BLaER1 (cell line): Measurements from ENCODE around the gene BFAR.
"Not testable (repeated sequence)": the region's sequence is repeated elsewhere in the genome, so short reads cannot be mapped to it uniquely, and the experiment has no call there.

Source experiments
- H3K27ac ChIP-seq: shearing (Covaris generic); formaldehyde crosslinking; 2 replicates; pipeline ENCODE4 v1.8.1; 2022
- H3K27me3 ChIP-seq: shearing (Covaris generic); formaldehyde crosslinking; 2 replicates; pipeline ENCODE4 v1.8.1; 2022
- H3K36me3 ChIP-seq: shearing (Covaris generic); formaldehyde crosslinking; 2 replicates; pipeline ENCODE4 v1.8.1; 2022
- H3K4me1 ChIP-seq: shearing (Covaris generic); formaldehyde crosslinking; 2 replicates; pipeline ENCODE4 v1.8.1; 2022
- H3K4me2 ChIP-seq: shearing (Covaris generic); formaldehyde crosslinking; 2 replicates; pipeline ENCODE4 v1.8.1; 2022
- H3K4me3 ChIP-seq: shearing (Covaris generic); formaldehyde crosslinking; 2 replicates; pipeline ENCODE4 v1.8.1; 2022
- H3K9ac ChIP-seq: shearing (Covaris generic); formaldehyde crosslinking; 2 replicates; pipeline ENCODE4 v1.8.1; 2022
- H3K9me3 ChIP-seq: shearing (Covaris generic); formaldehyde crosslinking; 2 replicates; pipeline ENCODE4 v1.8.1; 2022
- H4K20me1 ChIP-seq: shearing (Covaris generic); formaldehyde crosslinking; 2 replicates; pipeline ENCODE4 v1.8.1; 2022
- Cebpa-rat ChIP-seq: shearing (Covaris generic); IDR thresholded peaks from 2 replicates; pipeline ENCODE4 v1.8.1; 2022

Gene BFAR

DNA sequence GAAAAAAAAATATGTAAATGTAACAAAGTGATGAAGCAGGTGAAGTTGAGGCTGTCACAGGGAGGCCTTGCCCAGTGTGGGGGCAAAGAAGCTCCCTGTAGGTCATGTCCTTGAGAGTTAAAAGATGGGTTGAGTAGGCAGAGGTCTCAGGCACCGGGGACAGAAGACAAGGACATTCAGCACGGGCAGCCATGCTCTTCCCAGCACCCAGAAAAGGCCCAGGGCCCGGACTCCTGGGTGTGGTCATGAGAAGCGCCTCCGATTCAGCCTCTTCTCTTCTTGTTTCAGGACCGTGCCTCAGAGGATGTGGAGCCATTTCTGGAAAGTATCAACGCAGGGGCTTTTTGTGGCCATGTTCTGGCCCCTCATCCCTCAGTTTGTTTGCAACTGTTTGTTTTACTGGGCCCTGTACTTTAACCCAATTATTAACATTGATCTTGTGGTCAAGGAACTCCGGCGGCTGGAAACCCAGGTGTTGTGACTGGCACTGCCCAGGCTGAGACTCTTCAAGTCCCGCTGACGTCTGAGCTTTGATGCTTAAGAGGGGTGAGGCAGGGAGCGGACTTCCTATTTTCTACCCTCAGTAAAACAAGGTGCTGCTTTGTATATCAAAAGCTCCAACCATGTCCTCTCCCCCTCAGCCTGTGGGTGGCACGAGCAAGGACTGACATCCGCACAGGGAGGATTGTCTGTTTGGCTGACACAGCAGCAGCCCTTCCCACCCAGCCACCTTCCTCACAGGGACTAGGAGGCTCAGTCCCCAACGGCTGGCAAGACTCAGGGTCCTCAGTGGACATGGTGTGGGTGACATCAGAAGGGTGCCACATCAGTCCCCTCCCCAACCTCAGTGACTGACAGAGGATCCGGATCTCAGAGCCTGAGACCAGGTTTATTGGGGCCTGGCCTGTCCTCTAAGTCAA, 34.9 kb downstream of the BFAR start:
- Histone ChIP-seq H3K27ac (no peak overlapping the region), H3K36me3 (peaks cover 75% of the 10 kb centered on the region), H3K9me3 (no peaks in the 10 kb centered on the region), H4K20me1 (no peaks in the 10 kb centered on the region), H3K4me3 (no peak overlapping the region), H3K4me2 (no peak overlapping the region), H3K4me1 (peaks cover 24% of the 10 kb centered on the region), H3K27me3 (no peaks in the 10 kb centered on the region), H3K9ac (no peak overlapping the region)
- no peak for TF ChIP-seq Cebpa-rat

DNA sequence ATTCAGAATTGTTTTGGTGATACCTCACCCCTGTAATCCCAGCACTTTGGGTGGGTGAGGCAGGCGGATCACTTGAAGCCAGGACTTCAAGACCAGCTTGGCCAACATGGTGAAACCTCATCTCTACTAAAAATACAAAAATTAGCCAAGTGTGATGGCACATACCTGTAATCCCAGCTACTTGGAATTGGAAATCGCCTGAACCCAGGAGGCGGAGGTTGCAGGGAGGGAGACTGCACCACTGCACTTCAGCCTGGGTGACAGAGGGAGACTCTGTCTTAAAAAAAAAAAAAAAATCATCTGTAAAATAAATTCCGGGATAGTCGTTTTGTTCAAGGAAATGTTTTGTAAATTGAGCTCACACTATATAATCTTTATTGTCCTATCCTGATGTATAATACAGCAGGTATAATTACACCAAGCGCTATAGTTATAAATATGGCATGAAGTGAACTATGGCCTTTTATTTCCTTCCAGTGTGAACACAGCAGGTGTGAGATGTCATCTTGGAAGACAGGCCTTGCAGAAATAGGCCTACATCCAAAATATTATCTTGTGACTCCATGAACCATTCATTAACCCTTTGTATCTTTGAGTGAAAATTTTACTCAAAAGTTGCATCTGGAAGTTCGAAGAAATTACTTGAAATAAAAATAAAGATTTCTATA, 35.9 kb downstream of the BFAR start:
- H3K9me3 ChIP-seq, result no peaks in the 10 kb centered on the region
- peaks cover 65% of the 10 kb centered on the region for H3K36me3 ChIP-seq
- TF ChIP-seq Cebpa-rat, result no peak
- H3K4me1 ChIP-seq, result peaks cover 28% of the 10 kb centered on the region
- H4K20me1 ChIP-seq, result no peaks in the 10 kb centered on the region
- H3K4me3 ChIP-seq, result no peak overlapping the region
- no peak overlapping the region for H3K4me2 ChIP-seq
- no peak overlapping the region for H3K9ac ChIP-seq
- H3K27ac ChIP-seq, result no peak overlapping the region
- H3K27me3 ChIP-seq, result no peaks in the 10 kb centered on the region

DNA sequence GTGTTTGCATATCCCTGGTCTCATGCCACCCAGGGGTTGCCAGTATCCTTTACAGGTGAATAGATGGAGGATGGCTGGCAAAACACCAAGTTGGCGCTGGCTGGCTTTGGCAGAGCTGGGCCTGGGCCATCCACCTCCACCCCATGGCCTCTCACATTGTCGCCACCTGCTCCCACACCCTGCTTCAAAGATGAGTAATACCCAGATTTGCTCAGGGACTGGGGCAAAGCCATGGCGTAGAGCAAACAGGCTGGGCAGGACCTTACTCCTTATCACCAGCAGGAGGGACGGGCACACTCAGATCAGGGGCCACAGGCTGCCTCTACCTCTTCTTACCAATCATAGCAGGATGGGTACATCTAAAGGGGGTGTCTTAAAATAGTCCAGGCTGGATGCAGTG, 37.0 kb downstream of the BFAR start:
- peaks cover 54% of the 10 kb centered on the region for H3K36me3 ChIP-seq
- no peaks in the 10 kb centered on the region for H4K20me1 ChIP-seq
- no peak overlapping the region for H3K9ac ChIP-seq
- H3K27ac ChIP-seq, result no peak overlapping the region
- H3K9me3 ChIP-seq, result no peaks in the 10 kb centered on the region
- H3K4me3 ChIP-seq, result no peak overlapping the region
- no peak overlapping the region for H3K4me2 ChIP-seq
- no peak for TF ChIP-seq Cebpa-rat
- H3K27me3 ChIP-seq, result no peaks in the 10 kb centered on the region
- peaks cover 28% of the 10 kb centered on the region for H3K4me1 ChIP-seq

DNA sequence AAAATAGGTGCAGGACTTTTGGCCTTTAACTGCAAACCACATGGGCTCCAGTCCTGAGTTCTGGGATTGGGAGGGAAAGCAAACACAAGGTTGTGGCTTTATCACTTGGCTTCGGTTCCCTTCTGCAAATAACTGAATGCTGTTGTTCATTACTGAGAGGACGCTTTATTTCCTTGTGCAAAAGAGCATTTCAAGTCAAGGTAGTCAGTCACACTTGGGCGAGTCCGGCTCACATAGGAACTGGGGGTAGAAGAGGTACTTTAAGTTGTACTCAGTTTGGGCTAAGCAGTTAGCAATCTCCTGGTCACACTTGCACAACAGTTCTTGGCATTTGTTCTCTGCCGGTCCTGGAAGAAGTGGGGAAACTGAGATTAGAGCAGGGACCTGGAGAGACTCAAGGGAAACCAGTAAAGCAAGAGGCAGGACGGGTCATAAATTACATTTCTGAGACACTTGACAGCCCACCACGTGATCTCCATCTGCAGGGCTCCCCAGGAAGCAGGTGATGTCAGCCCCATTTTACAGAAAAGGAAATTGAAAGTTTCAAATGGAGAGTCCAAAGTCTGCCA, 39.7 kb downstream of the BFAR start:
- Histone ChIP-seq H3K27ac (no peak overlapping the region), H4K20me1 (no peaks in the 10 kb centered on the region), H3K4me3 (no peak overlapping the region), H3K4me2 (peak overlapping the region; percentile 44), H3K27me3 (no peaks in the 10 kb centered on the region), H3K9me3 (no peaks in the 10 kb centered on the region; the same call in 1 of the 2 replicates), H3K36me3 (peaks cover 27% of the 10 kb centered on the region), H3K4me1 (peaks cover 20% of the 10 kb centered on the region), H3K9ac (no peak overlapping the region)
- TF ChIP-seq Cebpa-rat, result no peak

DNA sequence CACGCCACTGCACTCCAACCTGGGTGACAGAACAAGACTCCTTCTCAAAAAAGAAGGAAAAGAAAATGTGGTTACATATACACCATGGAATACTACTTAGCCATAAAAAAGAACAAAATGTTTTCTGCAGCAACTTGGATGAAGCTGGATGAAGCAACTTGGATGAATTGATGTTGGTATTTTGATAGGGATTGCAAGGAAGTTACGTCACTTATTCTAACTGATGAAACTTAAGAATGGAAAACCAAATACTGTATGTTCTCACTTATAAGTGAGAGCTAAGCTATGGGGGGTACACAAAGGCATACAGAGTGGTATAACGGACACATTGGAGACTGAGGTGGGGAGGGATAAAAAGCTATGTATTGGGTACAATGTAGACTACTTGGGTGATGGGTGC, 43.9 kb downstream of the BFAR start:
- Histone ChIP-seq H3K36me3 (no peaks in the 10 kb centered on the region), H4K20me1 (no peaks in the 10 kb centered on the region), H3K9ac (no peak overlapping the region), H3K4me2 (no peak overlapping the region), H3K27me3 (no peaks in the 10 kb centered on the region), H3K4me1 (peaks cover 17% of the 10 kb centered on the region), H3K27ac (no peak overlapping the region), H3K9me3 (no peaks in the 10 kb centered on the region; the same call in 1 of the 2 replicates), H3K4me3 (no peak overlapping the region)
- no peak for TF ChIP-seq Cebpa-rat

DNA sequence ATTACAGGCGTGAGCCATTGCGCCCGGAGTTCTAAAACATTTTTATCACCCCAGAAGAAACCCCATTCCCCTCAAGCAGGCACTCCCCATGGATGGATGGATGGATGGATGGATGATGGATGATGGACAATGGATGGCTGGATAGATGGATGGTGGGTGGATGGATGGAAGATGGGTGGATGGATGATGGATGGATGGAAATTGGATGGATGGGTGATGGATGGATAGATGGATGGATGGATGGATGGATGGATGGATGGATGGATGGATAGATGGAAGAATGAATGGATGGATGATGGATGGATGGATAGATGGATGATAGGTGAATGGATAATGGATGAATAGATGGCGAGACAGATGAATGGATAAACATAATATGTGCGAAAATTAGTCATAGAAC, 44.9 kb downstream of the BFAR start:
- Histone ChIP-seq H3K9ac (no peak overlapping the region), H3K27ac (no peak overlapping the region)
- no peak for TF ChIP-seq Cebpa-rat

DNA sequence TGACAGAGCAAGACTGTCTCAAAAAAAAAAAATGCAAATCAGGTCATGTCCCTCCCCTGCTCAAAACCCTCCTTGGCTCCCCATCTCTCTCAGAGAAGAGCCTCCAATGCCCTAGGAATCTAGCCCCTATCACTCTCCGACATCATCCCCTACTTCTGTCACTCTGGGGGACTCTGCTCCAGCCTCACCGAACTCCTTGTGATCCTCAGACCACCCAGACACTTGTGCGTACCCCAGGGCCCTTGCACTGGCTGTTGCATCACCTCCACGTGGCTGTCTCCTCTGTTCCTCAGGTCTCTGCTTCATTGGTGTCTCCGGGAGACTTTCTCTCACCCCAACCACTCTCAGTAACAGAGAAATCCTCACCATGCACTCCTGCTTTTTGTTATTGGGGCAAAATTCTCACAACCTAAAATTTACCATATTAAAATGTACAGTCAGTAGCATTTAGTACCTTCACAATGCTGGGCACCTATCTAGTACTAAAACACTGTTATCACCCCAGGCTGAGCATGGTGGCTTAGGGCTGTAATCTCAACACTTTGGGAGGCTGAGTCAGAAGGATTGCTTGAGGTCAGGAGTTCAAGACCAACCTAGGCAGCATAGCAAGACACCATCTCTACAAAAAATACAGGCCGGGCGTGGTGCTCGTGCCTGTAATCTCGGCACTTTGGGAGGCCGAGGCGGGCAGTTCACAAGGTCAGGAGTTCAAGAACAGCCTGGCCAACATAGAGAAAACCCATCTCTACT, 46.2 kb downstream of the BFAR start:
- H3K36me3 ChIP-seq, result no peaks in the 10 kb centered on the region
- H3K27me3 ChIP-seq, result no peaks in the 10 kb centered on the region
- H3K9ac ChIP-seq, result no peak overlapping the region
- 0 out of 2 replicates have a peak, but pooled peaks cover 3% of the 10 kb centered on the region for H3K4me1 ChIP-seq
- no peak overlapping the region for H3K4me2 ChIP-seq
- H4K20me1 ChIP-seq, result no peaks in the 10 kb centered on the region
- H3K9me3 ChIP-seq, result no peaks in the 10 kb centered on the region; the same call in 1 of the 2 replicates
- TF ChIP-seq Cebpa-rat, result no peak
- H3K27ac ChIP-seq, result no peak overlapping the region
- H3K4me3 ChIP-seq, result no peak overlapping the region

More for the DNA sequence above, 44.9 kb downstream of the BFAR start:
- Histone ChIP-seq H4K20me1 (no peaks in the 10 kb centered on the region), H3K4me3 (no peak overlapping the region), H3K9me3 (no peaks in the 10 kb centered on the region; the same call in 1 of the 2 replicates), H3K27me3 (no peaks in the 10 kb centered on the region), H3K4me1 (peaks cover 7% of the 10 kb centered on the region), H3K4me2 (no peak overlapping the region), H3K36me3 (no peaks in the 10 kb centered on the region)

DNA sequence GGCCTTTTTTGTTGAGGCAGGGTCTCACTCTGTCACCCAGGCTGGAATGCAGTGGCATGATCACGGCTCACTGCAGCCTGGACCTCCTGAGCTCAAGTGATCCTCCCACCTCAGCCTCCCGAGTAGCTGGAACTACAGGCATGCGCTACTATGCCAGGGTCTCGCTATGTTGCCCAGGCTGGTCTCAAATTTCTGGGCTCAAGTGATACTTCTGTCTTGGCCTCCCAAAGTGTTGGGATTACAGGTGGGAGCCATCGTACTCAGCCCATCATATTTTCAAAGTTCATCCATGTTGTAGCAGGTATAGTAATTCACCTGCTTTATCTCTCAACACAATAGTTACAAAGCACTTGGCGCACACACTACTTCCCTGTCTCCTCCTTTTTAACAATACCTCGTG, 47.6 kb downstream of the BFAR start:
- not testable (repeated sequence) for H4K20me1 ChIP-seq, H3K9ac ChIP-seq, H3K27me3 ChIP-seq, H3K4me3 ChIP-seq, H3K36me3 ChIP-seq, H3K9me3 ChIP-seq, H3K27ac ChIP-seq, H3K4me2 ChIP-seq, H3K4me1 ChIP-seq

DNA sequence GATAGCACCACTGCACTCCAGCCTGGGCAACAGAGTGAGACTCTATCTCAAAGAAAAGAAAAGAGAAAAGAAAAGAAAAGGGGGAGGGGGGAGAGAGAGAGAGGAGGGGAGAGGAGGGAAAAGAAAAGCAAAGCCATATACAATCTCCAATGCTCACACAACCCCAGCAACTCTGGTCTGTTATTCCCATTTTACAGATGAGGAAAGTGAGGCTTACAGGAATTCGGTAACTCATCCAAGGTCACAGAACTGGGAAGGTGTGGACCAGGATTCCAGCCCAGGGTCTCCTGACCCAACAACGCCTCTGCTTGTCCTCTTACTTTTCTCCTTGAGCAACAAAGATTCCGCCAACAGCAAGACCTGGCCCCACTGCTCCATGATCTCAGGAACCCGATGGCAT, 48.4 kb downstream of the BFAR start:
- H3K27ac ChIP-seq, result no peak overlapping the region
- TF ChIP-seq Cebpa-rat, result no peak
- H3K27me3 ChIP-seq, result no peaks in the 10 kb centered on the region
- no peaks in the 10 kb centered on the region; the same call in 1 of the 2 replicates for H3K9me3 ChIP-seq
- H3K9ac ChIP-seq, result no peak overlapping the region
- H3K4me2 ChIP-seq, result no peak overlapping the region
- H3K4me3 ChIP-seq, result no peak overlapping the region
- 0 out of 2 replicates have a peak, but pooled peaks cover 3% of the 10 kb centered on the region for H3K4me1 ChIP-seq
- H3K36me3 ChIP-seq, result no peaks in the 10 kb centered on the region
- H4K20me1 ChIP-seq, result no peaks in the 10 kb centered on the region
